MM.1S (cell line): Measurements from ENCODE around the gene TRABD2B.

Experiments
- CTCF ChIP-seq: fragments of 300-600 bp; sonication (generic); IDR thresholded peaks from 2 replicates; pipeline ENCODE4 v1.5.1; 2016; ENCODE audit warnings: antibody characterized with exemption, low read length, mixed read lengths
- EZH2 ChIP-seq: fragments of 300-600 bp; sonication (generic); optimal IDR thresholded peaks from 2 replicates; pipeline ENCODE3; 2017; ENCODE audit warnings: low read depth, mild to moderate bottlenecking, antibody characterized with exemption, low read length, mixed read lengths
- EZH2phosphoT487 ChIP-seq: fragments of 300-600 bp; sonication (generic); IDR thresholded peaks from 2 replicates; pipeline ENCODE4 v1.6.1; 2018; ENCODE audit warnings: antibody characterized with exemption, low read length

- TF ChIP-seq CTCF, result no peak
- TF ChIP-seq EZH2phosphoT487, result no peak
- TF ChIP-seq EZH2, result no peak
These were observed 64.4 kb downstream of the TRABD2B start for GRCh38 chr1:47932743-47933142.
